Suprapubic skin (tissue), 3 donors: ENCODE measurements around the gene CEP126.

ENCODE experiments used
- POLR2A ChIP-seq, 2 donors: fragments of 450-650 bp; IDR thresholded peaks; one replicate each; pipeline ENCODE4 v1.6.1; 2017; ENCODE audit warnings: antibody characterized with exemption in 2 of 2, mild to moderate bottlenecking in 2 of 2, moderate library complexity in 2 of 2
- TF ChIP-seq, protein P1 (sequence below), 2 donors: fragments of 200-600 bp in 1 of 2; fragments of 450-650 bp in 1 of 2; sonication (generic) in 1 of 2; IDR thresholded peaks; one replicate each; pipeline ENCODE4 v1.5.1; 2016 to 2019; ENCODE audit warnings: antibody characterized with exemption in 2 of 2, mild to moderate bottlenecking in 1 of 2, moderate library complexity in 1 of 2

GRCh38 chr11:101880222-101880621 lies 34.6 kb upstream of the CEP126 start:
- TF ChIP-seq, protein P1, sequence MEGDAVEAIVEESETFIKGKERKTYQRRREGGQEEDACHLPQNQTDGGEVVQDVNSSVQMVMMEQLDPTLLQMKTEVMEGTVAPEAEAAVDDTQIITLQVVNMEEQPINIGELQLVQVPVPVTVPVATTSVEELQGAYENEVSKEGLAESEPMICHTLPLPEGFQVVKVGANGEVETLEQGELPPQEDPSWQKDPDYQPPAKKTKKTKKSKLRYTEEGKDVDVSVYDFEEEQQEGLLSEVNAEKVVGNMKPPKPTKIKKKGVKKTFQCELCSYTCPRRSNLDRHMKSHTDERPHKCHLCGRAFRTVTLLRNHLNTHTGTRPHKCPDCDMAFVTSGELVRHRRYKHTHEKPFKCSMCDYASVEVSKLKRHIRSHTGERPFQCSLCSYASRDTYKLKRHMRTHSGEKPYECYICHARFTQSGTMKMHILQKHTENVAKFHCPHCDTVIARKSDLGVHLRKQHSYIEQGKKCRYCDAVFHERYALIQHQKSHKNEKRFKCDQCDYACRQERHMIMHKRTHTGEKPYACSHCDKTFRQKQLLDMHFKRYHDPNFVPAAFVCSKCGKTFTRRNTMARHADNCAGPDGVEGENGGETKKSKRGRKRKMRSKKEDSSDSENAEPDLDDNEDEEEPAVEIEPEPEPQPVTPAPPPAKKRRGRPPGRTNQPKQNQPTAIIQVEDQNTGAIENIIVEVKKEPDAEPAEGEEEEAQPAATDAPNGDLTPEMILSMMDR (IDR thresholded peaks at IDR 0.05): no peak
- no peak for TF ChIP-seq POLR2A (IDR thresholded peaks at IDR 0.05)
